Measurements from ENCODE around the gene FBXO41.

FBXO41 gene

GRCh38 chr2:73324126-73324725, 39.9 kb upstream of the FBXO41 start:
- Histone ChIP-seq H3K4me3 (ENCODE audit: low read length) (no peak overlapping the region), H3K4me1 (ENCODE audit: low read length) (no peaks in the 10 kb centered on the region), H4K20me1 (ENCODE audit: insufficient read depth, low read length) (no peaks in the 10 kb centered on the region), H3K27me3 (replicated peaks; ENCODE audit: insufficient read depth, low read length) (no peaks in the 10 kb centered on the region), H3K79me2 (ENCODE audit: low read length) (no peaks in the 10 kb centered on the region), H3K9ac (ENCODE audit: low read length) (no peak overlapping the region), H3K9me2 (replicated peaks; ENCODE audit: insufficient read depth, low read length) (no peaks in the 10 kb centered on the region), H3K4me2 (ENCODE audit: low read depth, low read length) (no peak overlapping the region), H2AFZ (ENCODE audit: low read length) (no peak overlapping the region), H3K27ac (ENCODE audit: low read length) (no peak overlapping the region), H3K36me3 (replicated peaks; ENCODE audit: insufficient read depth, low read length) (no peaks in the 10 kb centered on the region), H3K9me3 (replicated peaks; ENCODE audit: insufficient read depth, low read length) (no peaks in the 10 kb centered on the region), H3F3A (ENCODE audit: insufficient read depth, low read length) (no peaks in the 10 kb centered on the region)
- no peak for DNase-seq
- TF ChIP-seq EZH2phosphoT487 (IDR thresholded peaks at IDR 0.05; ENCODE audit: low read length), result no peak
- TF ChIP-seq CTCF (IDR thresholded peaks at IDR 0.05; ENCODE audit: low read length), result no peak
- TF ChIP-seq EZH2 (optimal IDR thresholded peaks at IDR 0.05; ENCODE audit: low read depth, low read length), result no peak

- TF ChIP-seq EZH2 (optimal IDR thresholded peaks at IDR 0.05; ENCODE audit: low read depth, low read length) (no peak), EZH2phosphoT487 (IDR thresholded peaks at IDR 0.05; ENCODE audit: low read length) (no peak)
- no peak overlapping the region for H3K4me2 ChIP-seq (ENCODE audit: low read depth, low read length)
- H3K27me3 ChIP-seq (replicated peaks; ENCODE audit: insufficient read depth, low read length), result no peaks in the 10 kb centered on the region
- H3K9ac ChIP-seq (ENCODE audit: low read length), result no peak overlapping the region
- H3K4me3 ChIP-seq (ENCODE audit: low read length), result no peak overlapping the region
- H3K9me3 ChIP-seq (replicated peaks; ENCODE audit: insufficient read depth, low read length), result no peaks in the 10 kb centered on the region
- no peaks in the 10 kb centered on the region for H3K4me1 ChIP-seq (ENCODE audit: low read length)
- H3K9me2 ChIP-seq (replicated peaks; ENCODE audit: insufficient read depth, low read length), result no peaks in the 10 kb centered on the region
- H4K20me1 ChIP-seq (ENCODE audit: insufficient read depth, low read length), result no peaks in the 10 kb centered on the region
- H3F3A ChIP-seq (ENCODE audit: insufficient read depth, low read length), result no peaks in the 10 kb centered on the region
- no peak overlapping the region for H3K27ac ChIP-seq (ENCODE audit: low read length)
- DNase-seq, result no peak
- H3K36me3 ChIP-seq (replicated peaks; ENCODE audit: insufficient read depth, low read length), result no peaks in the 10 kb centered on the region
- no peak overlapping the region for H2AFZ ChIP-seq (ENCODE audit: low read length)
- no peaks in the 10 kb centered on the region for H3K79me2 ChIP-seq (ENCODE audit: low read length)
These were observed 39.3 kb upstream of the FBXO41 start for GRCh38 chr2:73323551-73323950.

GRCh38 chr2:73314441-73314840, 30.2 kb upstream of the FBXO41 start:
- Histone ChIP-seq H3K9me3 (replicated peaks; ENCODE audit: insufficient read depth, low read length) (no peaks in the 10 kb centered on the region), H3K4me2 (ENCODE audit: low read depth, low read length) (no peak overlapping the region), H3K4me3 (ENCODE audit: low read length) (no peak overlapping the region), H3K27me3 (replicated peaks; ENCODE audit: insufficient read depth, low read length) (no peaks in the 10 kb centered on the region), H3K9ac (ENCODE audit: low read length) (no peak overlapping the region), H3K4me1 (ENCODE audit: low read length) (no peaks in the 10 kb centered on the region), H2AFZ (ENCODE audit: low read length) (no peak overlapping the region), H3K9me2 (replicated peaks; ENCODE audit: insufficient read depth, low read length) (no peaks in the 10 kb centered on the region), H3K79me2 (ENCODE audit: low read length) (no peaks in the 10 kb centered on the region), H3K27ac (ENCODE audit: low read length) (no peak overlapping the region), H3K36me3 (replicated peaks; ENCODE audit: insufficient read depth, low read length) (no peaks in the 10 kb centered on the region), H4K20me1 (ENCODE audit: insufficient read depth, low read length) (no peaks in the 10 kb centered on the region), H3F3A (ENCODE audit: insufficient read depth, low read length) (no peaks in the 10 kb centered on the region)
- no peak for DNase-seq
- TF ChIP-seq EZH2phosphoT487 (IDR thresholded peaks at IDR 0.05; ENCODE audit: low read length), result no peak
- no peak for TF ChIP-seq EZH2 (optimal IDR thresholded peaks at IDR 0.05; ENCODE audit: low read depth, low read length)
- no peak for TF ChIP-seq CTCF (IDR thresholded peaks at IDR 0.05; ENCODE audit: low read length)

- H3K36me3 ChIP-seq (replicated peaks; ENCODE audit: insufficient read depth, low read length), result no peaks in the 10 kb centered on the region
- H3K9me2 ChIP-seq (replicated peaks; ENCODE audit: insufficient read depth, low read length), result no peaks in the 10 kb centered on the region
- H3K79me2 ChIP-seq (ENCODE audit: low read length), result no peaks in the 10 kb centered on the region
- H3K4me1 ChIP-seq (ENCODE audit: low read length), result no peaks in the 10 kb centered on the region
- no peak overlapping the region for H3K27ac ChIP-seq (ENCODE audit: low read length)
- no peak overlapping the region for H3K9ac ChIP-seq (ENCODE audit: low read length)
- no peaks in the 10 kb centered on the region for H3K9me3 ChIP-seq (replicated peaks; ENCODE audit: insufficient read depth, low read length)
- H4K20me1 ChIP-seq (ENCODE audit: insufficient read depth, low read length), result no peaks in the 10 kb centered on the region
- TF ChIP-seq EZH2phosphoT487 (IDR thresholded peaks at IDR 0.05; ENCODE audit: low read length), result no peak
- TF ChIP-seq CTCF (IDR thresholded peaks at IDR 0.05; ENCODE audit: low read length), result no peak
- TF ChIP-seq EZH2 (optimal IDR thresholded peaks at IDR 0.05; ENCODE audit: low read depth, low read length), result no peak
- DNase-seq, result no peak
- H2AFZ ChIP-seq (ENCODE audit: low read length), result no peak overlapping the region
- H3K4me3 ChIP-seq (ENCODE audit: low read length), result no peak overlapping the region
- no peaks in the 10 kb centered on the region for H3K27me3 ChIP-seq (replicated peaks; ENCODE audit: insufficient read depth, low read length)
- H3F3A ChIP-seq (ENCODE audit: insufficient read depth, low read length), result no peaks in the 10 kb centered on the region
- no peak overlapping the region for H3K4me2 ChIP-seq (ENCODE audit: low read depth, low read length)
These were observed 23.4 kb upstream of the FBXO41 start for GRCh38 chr2:73307720-73308119.

Measured in MM.1S (cell line).